Left forelimb (tissue), 1 donor: ENCODE results near the gene SSU72.
"Not testable (repeated sequence)": the region's sequence is repeated elsewhere in the genome, so short reads cannot be mapped to it uniquely, and the experiment has no call there.

Experiments
- DNase-seq: peaks from one replicate; pipeline ENCODE4 v3.0.0-alpha.2; 2018; ENCODE audit warnings: low spot score

Gene SSU72

DNA sequence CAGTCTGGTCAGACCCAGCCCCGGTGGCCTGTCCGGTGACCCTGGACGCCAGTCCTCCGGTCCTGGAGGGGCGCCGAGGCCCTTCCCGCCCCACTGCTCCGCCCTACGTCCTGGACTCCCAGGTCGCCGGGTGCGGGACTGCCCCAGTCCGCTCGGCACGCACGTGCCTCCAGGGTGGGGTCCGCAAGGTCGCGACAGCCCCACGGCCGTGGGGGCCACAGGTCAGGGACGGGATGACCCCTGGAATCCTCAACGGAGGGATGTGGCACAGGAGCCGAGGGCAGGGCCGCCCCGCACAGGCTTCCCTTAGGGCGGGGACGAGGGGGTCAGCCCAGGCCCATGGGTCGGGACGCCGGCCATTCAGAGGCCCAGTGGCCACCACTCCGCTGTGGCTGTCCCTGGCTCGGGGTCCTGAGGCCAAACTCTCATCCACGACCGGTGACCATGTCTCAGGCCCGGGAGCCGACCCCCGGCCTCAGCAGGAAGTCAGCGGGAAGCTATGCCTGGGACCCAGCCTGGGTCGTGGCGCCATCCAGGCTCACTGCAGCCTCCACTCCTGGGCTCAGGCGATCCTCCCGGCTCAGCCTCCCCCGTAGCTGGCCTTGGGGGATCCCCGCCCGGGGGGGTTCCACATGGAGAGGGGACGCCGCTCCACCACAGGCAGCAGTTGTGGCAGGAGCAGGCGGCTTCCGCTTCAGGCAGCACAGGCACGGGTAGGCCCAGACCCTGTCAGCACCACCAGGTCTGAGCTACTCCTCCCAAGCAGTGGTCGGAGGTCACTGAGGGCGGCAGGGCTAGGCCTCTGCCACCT is 33.6 kb downstream of the SSU72 start:
- no peak for DNase-seq

DNA sequence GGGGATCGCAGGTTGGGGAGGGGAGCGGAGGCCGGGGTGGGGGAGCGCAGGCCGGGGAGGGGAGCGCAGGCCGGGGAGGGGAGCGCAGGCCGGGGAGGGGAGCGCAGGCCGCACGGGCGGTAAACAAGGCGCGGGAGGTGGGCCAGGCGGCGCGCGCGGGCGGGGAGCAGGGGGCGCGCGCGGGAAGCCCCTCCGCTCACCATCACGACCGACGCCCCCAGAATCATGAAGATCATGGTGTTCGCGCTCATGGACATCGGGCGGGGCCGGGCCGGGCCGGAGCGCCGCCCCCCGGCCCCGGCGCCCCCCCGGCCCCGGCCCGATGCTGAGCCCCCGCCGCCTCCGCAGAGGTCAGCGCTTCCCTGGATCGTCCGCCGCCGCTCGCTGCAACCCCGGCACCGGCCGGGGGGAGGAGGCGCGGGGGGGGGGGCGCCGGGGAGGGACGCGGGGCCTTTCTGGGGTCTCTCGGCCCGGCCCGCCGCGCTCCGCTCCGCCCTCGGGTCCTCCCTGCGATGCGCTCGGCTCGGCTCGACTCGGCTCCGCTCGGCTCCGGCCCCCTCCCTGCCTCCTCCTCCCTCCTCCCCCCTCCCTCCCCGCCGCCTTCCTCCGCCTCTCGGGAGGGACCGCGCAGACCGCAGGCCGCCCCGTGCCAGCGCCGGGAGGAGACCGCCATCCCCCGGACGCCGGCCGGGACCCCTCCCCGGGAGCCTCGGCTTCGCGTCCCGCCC is 34.4 kb downstream of the SSU72 start, which contains the start of gene TMEM240:
TMEM240 (minus strand) TSS at position 535 of the 728 bp plus-strand sequence; CDS start at position 257, 278 bp downstream.
- peak; percentile 90 for DNase-seq

DNA sequence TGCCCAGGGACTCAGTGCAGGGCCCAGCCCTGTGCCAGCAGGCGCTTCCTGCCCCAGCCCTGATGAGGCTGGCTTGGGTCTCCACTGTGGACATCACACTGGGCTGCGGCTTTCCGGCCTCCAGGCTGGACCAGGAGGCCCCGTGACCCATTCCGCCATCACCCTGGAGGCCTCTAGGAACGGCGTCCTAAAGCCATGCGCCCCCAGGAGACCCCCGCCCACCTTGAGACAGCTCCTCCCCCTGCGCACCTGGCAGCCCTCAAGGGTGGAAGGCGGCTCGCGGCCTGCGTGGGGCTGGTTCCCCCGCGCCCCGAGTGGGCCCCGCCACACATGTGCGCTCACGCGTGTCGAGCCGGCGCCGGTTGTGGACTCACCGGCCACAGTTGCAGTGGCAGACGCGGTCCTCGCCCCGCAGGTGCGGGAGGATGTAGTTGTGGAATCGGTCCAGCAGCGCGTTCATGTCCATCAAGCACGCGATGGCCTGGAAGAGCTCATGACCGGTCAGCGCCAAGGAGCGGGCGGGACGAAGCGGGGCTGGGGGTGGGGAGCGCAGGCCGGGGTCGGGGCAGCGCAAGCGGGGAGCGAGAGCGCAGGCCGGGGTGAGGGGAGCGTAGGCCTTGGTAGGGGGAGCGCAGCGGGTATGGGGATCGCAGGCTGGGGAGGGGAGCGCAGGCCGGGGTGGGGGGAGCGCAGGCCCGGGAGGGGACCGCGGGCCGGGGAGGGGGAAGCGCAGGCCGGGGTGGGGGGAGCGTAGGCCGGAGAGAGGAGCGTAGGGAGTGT is 35.2 kb downstream of the SSU72 start:
- DNase-seq, result no peak

DNA sequence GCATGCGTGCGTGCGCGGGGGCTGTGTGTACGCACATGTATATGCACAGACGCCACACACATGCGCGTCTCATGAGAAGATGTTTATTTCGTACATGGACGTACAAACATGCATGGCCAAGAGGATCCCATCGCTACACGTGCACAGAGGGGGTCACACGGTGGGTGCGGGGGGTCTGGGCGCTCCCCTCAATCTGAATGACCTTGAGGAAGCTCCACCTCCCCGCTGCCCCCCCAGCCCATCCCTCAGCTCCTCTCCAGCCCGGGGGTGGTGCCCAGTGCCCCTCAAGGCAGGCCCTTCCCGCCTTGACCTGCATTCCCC is 35.7 kb downstream of the SSU72 start:
- no peak for DNase-seq

- DNase-seq, result no peak
These were observed 36.3 kb downstream of the SSU72 start for GRCh38 chr1:1538334-1538733.

GRCh38 chr1:1537626-1538250 is 36.9 kb downstream of the SSU72 start:
- no peak for DNase-seq

GRCh38 chr1:1536938-1537546 is 37.6 kb downstream of the SSU72 start:
- no peak for DNase-seq

DNA sequence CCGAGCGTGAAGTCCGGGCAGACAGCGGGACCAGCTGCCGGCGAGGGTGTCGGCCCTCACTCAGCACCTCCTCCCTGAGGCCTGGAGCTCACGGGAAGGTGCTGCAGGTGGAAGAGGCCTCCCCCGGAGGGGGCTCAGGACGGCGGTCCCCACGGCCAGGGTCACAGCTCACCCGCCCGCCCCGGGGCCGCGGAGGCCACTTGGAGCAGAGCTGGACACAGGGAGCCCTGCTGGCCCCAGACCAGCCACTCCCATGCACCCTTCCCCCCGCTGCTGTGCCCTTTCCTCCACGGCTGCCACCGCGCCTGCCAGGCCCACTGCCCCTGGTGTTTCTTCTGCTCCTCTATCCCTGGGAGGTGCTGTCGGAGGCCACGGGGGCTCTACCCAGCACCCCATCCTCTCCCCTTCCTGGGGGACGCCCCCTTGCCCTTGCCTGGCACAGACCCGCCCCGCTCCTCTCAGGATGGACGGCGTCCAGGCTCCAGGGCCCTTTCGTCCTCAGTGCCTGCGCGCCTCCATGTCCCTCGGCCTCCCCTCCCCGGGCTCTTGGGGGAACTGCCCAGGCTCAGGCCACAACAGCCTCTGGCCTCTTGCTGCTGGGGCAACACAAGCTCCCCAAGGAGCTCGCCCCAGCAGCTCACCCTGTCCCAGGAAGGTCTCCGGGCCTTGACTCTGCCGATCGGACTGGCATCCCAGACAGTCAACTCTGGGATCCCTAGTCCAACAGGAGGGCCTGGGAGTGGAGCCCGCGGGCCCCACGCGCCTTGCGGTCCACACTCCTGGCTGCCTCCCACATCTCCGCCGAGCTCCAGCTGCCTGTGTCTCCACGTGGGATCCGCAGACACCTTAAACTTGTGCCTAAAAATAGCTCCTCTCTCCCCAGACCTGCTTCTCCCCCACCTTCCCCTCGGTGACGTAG is 38.4 kb downstream of the SSU72 start:
- DNase-seq, result no peak

GRCh38 chr1:1535201-1536018 is 39.3 kb downstream of the SSU72 start:
- DNase-seq, result no peak

DNA sequence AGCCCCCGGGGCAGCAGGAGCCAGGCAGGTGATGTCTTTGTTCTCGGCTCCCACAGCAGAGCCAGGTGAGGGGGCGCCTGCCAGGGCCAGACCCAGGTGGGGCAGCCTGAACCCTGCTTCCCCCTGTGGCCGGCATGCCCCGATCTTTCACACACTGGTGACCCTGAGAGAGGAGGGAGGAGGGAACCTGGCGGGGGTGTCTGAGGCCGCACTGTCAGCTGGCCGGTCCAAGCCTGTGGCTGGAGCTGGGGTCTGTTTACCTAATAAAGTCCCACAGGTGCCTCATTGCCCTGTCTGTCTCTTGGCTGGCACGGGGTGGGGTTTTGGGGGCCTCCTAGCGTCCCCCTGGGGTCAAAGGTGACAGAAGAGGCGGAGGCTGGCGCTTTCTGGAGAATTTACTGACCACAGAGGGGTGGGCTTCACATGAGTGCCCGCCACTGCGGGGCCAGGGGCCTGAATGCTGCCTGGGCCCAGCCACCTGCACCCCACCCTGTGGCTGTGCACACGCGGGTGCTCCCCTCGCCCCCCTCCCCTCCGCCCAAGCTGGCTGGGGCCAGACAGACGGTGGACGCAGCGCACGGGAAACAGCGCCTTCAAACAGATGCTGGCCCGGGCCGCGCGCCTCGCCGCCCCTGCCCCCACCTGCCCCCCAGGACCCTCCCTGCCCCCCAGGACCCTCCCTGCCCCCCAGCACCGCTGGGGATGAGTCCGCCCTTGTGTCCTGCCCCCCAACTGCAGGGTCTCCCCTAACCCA is 40.1 kb downstream of the SSU72 start:
- DNase-seq, result no peak

GRCh38 chr1:1533894-1534291 is 40.8 kb downstream of the SSU72 start:
- DNase-seq, result not testable (repeated sequence)

DNA sequence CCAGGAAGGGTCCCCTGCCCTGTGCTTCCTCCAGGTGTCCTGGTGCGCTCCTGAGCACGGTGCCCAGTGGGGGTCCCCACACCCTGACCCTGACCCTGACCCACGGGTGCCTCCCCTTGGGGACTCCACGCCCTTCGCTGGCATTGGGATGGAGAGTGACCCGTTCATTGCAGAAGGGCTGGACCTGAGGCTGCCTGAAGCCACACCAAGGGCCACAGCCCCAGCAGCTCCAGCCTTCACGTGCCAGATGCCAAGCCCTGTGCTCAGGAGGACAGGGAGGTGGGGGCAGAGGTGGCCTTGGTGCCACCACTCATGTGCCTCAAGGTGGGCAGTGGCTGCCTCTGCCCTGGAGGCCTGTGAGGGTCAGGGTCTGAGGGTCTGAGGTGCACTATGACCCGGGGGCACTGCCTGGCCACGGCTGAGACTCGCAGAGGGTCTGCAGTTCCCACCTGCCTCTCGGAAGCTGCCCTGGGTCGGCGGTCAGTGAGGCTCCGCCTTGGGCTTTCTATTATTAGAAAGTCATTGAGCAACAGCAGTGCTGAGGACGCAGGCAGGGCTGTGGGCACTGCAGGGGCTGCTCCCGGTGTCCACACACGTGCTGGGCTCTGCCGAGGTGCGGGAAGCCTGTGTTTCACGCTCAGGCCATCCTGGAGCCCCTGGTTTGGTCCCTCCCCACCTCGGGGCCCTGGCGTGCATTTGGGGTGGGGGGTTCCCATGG is 41.3 kb downstream of the SSU72 start:
- not testable (repeated sequence) for DNase-seq

DNA sequence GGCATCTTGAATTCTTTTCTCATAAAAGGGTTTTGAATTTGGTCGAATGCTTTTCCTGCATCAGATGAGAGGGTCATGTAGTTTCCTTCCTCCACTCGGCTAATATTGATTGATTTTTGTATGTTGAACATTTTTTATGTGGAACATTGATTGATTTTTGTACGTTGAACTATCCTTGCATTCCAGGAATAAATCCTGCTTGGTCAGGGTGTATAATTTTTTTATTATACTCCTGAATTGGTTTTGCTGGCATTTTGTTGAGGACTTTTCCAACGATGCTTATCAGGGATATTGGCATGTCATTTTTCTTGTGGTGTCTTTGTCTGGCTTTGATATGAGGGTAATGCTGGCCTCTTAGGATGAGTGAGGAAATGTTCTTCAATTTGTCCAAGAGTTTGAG is 42.7 kb downstream of the SSU72 start:
- no peak for DNase-seq

DNA sequence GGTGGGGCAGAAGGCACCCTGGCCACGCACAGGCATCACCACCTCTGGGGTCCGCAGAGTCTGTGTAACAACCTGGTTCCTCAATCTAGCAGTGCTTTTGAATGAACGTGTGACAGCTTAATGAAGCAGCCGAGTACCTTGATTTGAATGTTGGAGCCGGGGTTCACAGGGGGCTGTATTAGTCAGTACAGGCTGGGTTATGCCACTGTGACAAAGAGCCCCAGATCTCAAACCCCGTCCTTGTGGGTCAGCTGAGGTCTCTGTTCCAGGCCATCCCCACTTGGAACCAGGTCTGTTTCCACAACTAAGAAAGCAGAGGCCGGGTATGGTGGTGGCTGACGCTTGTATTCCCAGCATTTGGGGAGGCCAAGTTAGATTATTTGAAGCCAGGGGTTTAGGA is 44.7 kb downstream of the SSU72 start:
- DNase-seq, result no peak

DNA sequence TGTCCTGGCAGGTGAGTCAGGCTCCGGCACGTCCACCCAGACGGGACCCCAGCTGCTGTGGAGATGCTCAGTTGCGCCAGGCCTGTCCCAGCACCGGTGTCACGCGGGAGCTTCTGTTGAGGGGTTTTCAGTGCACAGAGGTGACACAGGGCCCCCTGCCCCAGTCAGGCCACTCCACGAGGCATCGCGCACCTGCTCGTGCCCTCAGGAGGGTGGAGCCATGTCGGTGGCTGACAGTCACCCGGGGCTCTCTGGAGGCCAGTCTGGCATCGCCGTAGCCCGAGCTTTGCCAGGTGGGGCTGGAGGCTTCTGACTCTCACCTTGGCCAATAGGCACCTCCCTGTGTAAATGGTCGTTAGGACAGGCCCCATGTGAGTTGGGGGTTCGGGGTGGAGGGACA is 45.3 kb downstream of the SSU72 start:
- no peak for DNase-seq

- DNase-seq, result no peak
These were observed 46.1 kb downstream of the SSU72 start for GRCh38 chr1:1528301-1529267.
